HCT116 (cell line): ENCODE results near the gene RALGPS1. TPM values are rescaled to one million over a fixed set of nuclear protein-coding genes. Genes with fewer than 3 reads are reported as not detected.

Source experiments
- ATAC-seq: fragments of 200-7000 bp; cut with Tn5 transposase; 2 replicates; pipeline ENCODE4 v1.9.1; 2020; ENCODE audit warnings: mild to moderate bottlenecking, moderate library complexity
- BruUV-seq: library from RNA; stranded (reverse); fragments of 400-500 nt; replicated peaks from 2 replicates; lab custom pipeline; 2021; lab: Mats Ljungman, UMichigan
- CTCF ChIA-PET: fragments of 300-600 bp; sonication (Branson Sonifier 250); formaldehyde crosslinking; loops from one replicate; lab custom pipeline; 2021; ENCODE audit warnings: antibody characterized with exemption; lab: Charles Lee
- POLR2A ChIA-PET: fragments of 300-600, 350-600 bp; sonication (Branson Sonifier 250); formaldehyde crosslinking; loops from one replicate; lab custom pipeline; 2021; ENCODE audit warnings: antibody characterized with exemption; lab: Charles Lee
- RAD21 ChIA-PET, 2 experiments: fragments of 300-600 bp; sonication (Branson Sonifier 250); formaldehyde crosslinking; loops; one replicate each; lab custom pipeline; 2023; ENCODE audit warnings: low total read pairs in 2 of 2; ENCODE audit not compliant: uncharacterized antibody in 2 of 2, unreplicated experiment in 2 of 2, low non-redundant PET in 1 of 2; lab: Charles Lee
- DNase-seq: peaks from one replicate; pipeline ENCODE4 v3.0.0-alpha.2; 2010; ENCODE audit warnings: low read depth, low spot score
- H2AFZ ChIP-seq: fragments of 200-600 bp; shearing (Covaris generic), sonication (generic); 2 replicates; pipeline ENCODE4 v1.6.1; 2017; ENCODE audit warnings: low read depth, mixed run types, mixed read lengths, antibody characterized with exemption, low read length; ENCODE audit not compliant: poor library complexity, severe bottlenecking
- H3K27ac ChIP-seq: 2 replicates; pipeline ENCODE4 v1.5.1; 2012; ENCODE audit warnings: low read depth, low read length
- H3K27me3 ChIP-seq: fragments of 200-600 bp; sonication (generic); 2 replicates; pipeline ENCODE4 v1.6.1; 2016; ENCODE audit warnings: mixed run types, low read length, mixed read lengths; ENCODE audit not compliant: insufficient read depth
- H3K36me3 ChIP-seq, 2 experiments: fragments of 200-500 bp in 1 of 2; fragments of 200-600 bp in 1 of 2; sonication (Bioruptor generic) in 1 of 2; sonication (generic) in 1 of 2; 2 replicates each; pipeline versions ENCODE4 v1.5.1 to v1.6.1; 2014 to 2016; ENCODE audit warnings: low read length in 2 of 2, inconsistent platforms in 1 of 2, mixed read lengths in 1 of 2, mixed run types in 1 of 2; ENCODE audit not compliant: insufficient read depth in 2 of 2, control insufficient read depth in 1 of 2
- H3K4me1 ChIP-seq, 2 experiments: fragments of 200-600 bp in 1 of 2; sonication (generic) in 1 of 2; 2 replicates each; pipeline versions ENCODE4 v1.5.1 to v1.6.1; 2012 to 2017; ENCODE audit warnings: low read length in 2 of 2, inconsistent platforms in 1 of 2, mild to moderate bottlenecking in 1 of 2, mixed read lengths in 1 of 2, mixed run types in 1 of 2, moderate library complexity in 1 of 2; ENCODE audit not compliant: insufficient read depth in 2 of 2, control insufficient read depth in 1 of 2
- H3K4me2 ChIP-seq: fragments of 200-600 bp; sonication (generic); 2 replicates; pipeline ENCODE4 v1.6.1; 2017; ENCODE audit warnings: mixed run types, low read length, mixed read lengths
- H3K4me3 ChIP-seq, 2 experiments: fragments of 200-600 bp in 1 of 2; sonication (generic) in 1 of 2; replicated peaks in 1 of 2; 2 replicates each; pipeline ENCODE4 v1.5.1; 2011 to 2016; ENCODE audit warnings: low read length in 2 of 2, control low read depth in 1 of 2, low read depth in 1 of 2, mild to moderate bottlenecking in 1 of 2, mixed read lengths in 1 of 2, mixed run types in 1 of 2
- H3K79me2 ChIP-seq: fragments of 200-600 bp; sonication (generic); 2 replicates; pipeline ENCODE4 v1.6.1; 2017; ENCODE audit warnings: mild to moderate bottlenecking, mixed run types, low read length, moderate library complexity, mixed read lengths; ENCODE audit not compliant: insufficient read depth
- H3K9ac ChIP-seq: fragments of 200-600 bp; sonication (generic); 2 replicates; pipeline ENCODE4 v1.6.1; 2016; ENCODE audit warnings: low read length, mixed read lengths
- H3K9me2 ChIP-seq: fragments of 200-600 bp; sonication (generic), shearing (Covaris generic); 2 replicates; pipeline ENCODE4 v1.6.1; 2017; ENCODE audit warnings: mixed run types, mild to moderate bottlenecking, moderate library complexity; ENCODE audit not compliant: insufficient read depth
- H3K9me3 ChIP-seq, 2 experiments: fragments of 200-500 bp in 1 of 2; fragments of 200-600 bp in 1 of 2; sonication (Bioruptor generic) in 1 of 2; sonication (generic) in 1 of 2; 2 replicates each; pipeline ENCODE4 v1.6.1; 2014 to 2017; ENCODE audit warnings: low read length in 2 of 2, mixed read lengths in 2 of 2, inconsistent platforms in 1 of 2, low read depth in 1 of 2, mild to moderate bottlenecking in 1 of 2, mixed run types in 1 of 2, moderate library complexity in 1 of 2; ENCODE audit not compliant: control insufficient read depth in 1 of 2, insufficient read depth in 1 of 2
- H4K20me1 ChIP-seq: fragments of 200-600 bp; sonication (generic), shearing (Covaris generic); 2 replicates; pipeline ENCODE4 v1.6.1; 2017; ENCODE audit warnings: mixed run types, mild to moderate bottlenecking, moderate library complexity; ENCODE audit not compliant: insufficient read depth
- CTCF ChIP-seq, 3 experiments: fragments of 200-600 bp in 1 of 3; sonication (generic) in 1 of 3; IDR thresholded peaks in 2 of 3; conservative IDR thresholded peaks in 1 of 3; 2 replicates each; pipeline ENCODE4 v1.5.1; 2012 to 2017; ENCODE audit warnings: low read depth in 2 of 3, low read length in 2 of 3, antibody characterized with exemption in 1 of 3, borderline replicate concordance in 1 of 3, control low read depth in 1 of 3, mild to moderate bottlenecking in 1 of 3, mixed read lengths in 1 of 3, mixed run types in 1 of 3, moderate library complexity in 1 of 3; ENCODE audit not compliant: insufficient read depth in 1 of 3
- TCF7L2 ChIP-seq: IDR thresholded peaks from 2 replicates; pipeline ENCODE4 v1.7.0; 2011; ENCODE audit warnings: borderline replicate concordance, inconsistent platforms; ENCODE audit not compliant: insufficient read depth, insufficient read length; ENCODE audit errors: extremely low read depth
- intact Hi-C: fragments of 100-400 bp; cut with micrococcal nuclease; formaldehyde crosslinking; loops from 2 replicates; pipeline ENCODE4 v1.10.0; 2022
- total RNA-seq: library from RNA; stranded (reverse); gene quantifications from one replicate; pipeline ENCODE4 v1.2.1, GENCODE V29; 2021; ENCODE audit not compliant: unreplicated experiment

RALGPS1 gene
- total RNA-seq, 1 experiment from 2014 or later = 7.6 TPM

- peak; percentile 53 for TF ChIP-seq TCF7L2
- no peak for TF ChIP-seq CTCF (IDR thresholded peaks at IDR 0.05 in 2 of 3, conservative IDR thresholded peaks at IDR 0.05 in 1 of 3; ENCODE audit: borderline replicate concordance in 1 of 3, insufficient read depth in 1 of 3, low read depth in 2 of 3, low read length in 2 of 3)
- ChIA-PET RAD21 (no interaction called here), CTCF (no interaction called here), POLR2A (no interaction called here)
- Histone ChIP-seq H3K4me3 (no peak within 1 kb of the TSS), H3K27ac (no peak within 1 kb of the TSS), H3K9me3 (no peaks in the 10 kb centered on the region), H3K36me3 (no peaks in the 10 kb centered on the region), H3K4me2 (no peak within 1 kb of the TSS), H4K20me1 (no peaks in the 10 kb centered on the region), H3K27me3 (no peaks in the 10 kb centered on the region), H3K9me2 (no peaks in the 10 kb centered on the region), H3K4me1 (no peaks in the 10 kb centered on the region), H3K9ac (no peak within 1 kb of the TSS), H3K79me2 (no peaks in the 10 kb centered on the region), H2AFZ (no peak within 1 kb of the TSS)
- no TSS peak for BruUV-seq
- no peak for DNase-seq
- ATAC-seq = 0 out of 2 replicates have a peak, but pooled peaks have one; percentile 8
- intact Hi-C loops = no loop called here
These were observed 207.8 kb downstream of the RALGPS1 start, which contains the start of gene ANGPTL2 for GRCh38 chr9:127122176-127123063. Gene ANGPTL2 (minus strand): TSS chr9:127122635. CDS start chr9:127108731, 13,904 bp downstream.
